Activated CD4-positive, alpha-beta memory T cell treated with anti-CD3 and anti-CD28 coated beads, Interleukin-2, amount 10 ng/mL, durations not matched to agents 7 days and 5 days (primary cell): ENCODE measurements around the gene TMEM176B. TPM values are rescaled to one million over a fixed set of nuclear protein-coding genes. Genes with fewer than 3 reads are reported as not detected.
"Not testable (repeated sequence)": the region's sequence is repeated elsewhere in the genome, so short reads cannot be mapped to it uniquely, and the experiment has no call there.

Experiments
- CTCF ChIA-PET: fragments of 350-600 bp; sonication (Branson Sonifier 250); formaldehyde crosslinking; loops from one replicate; lab custom pipeline; 2021; ENCODE audit warnings: antibody characterized with exemption, inconsistent platforms; lab: Charles Lee
- POLR2A ChIA-PET: fragments of 350-600 bp; sonication (Branson Sonifier 250); formaldehyde crosslinking; loops from one replicate; lab custom pipeline; 2021; ENCODE audit warnings: antibody characterized with exemption; lab: Charles Lee
- DNase-seq: peaks from one replicate; pipeline ENCODE4 v3.0.0-alpha.2; 2020
- H3K27ac Mint-ChIP-seq: one replicate; pipeline ENCODE4 v1.8.0; 2021; ENCODE audit warnings: mild to moderate bottlenecking, mixed read lengths
- H3K27me3 Mint-ChIP-seq: one replicate; pipeline ENCODE4 v1.8.0; 2021; ENCODE audit warnings: mixed read lengths
- H3K36me3 Mint-ChIP-seq: one replicate; pipeline ENCODE4 v1.8.0; 2021; ENCODE audit warnings: low read depth, mixed read lengths
- H3K4me1 Mint-ChIP-seq: one replicate; pipeline ENCODE4 v1.8.0; 2021; ENCODE audit warnings: mixed read lengths
- H3K4me3 Mint-ChIP-seq: one replicate; pipeline ENCODE4 v1.8.0; 2021; ENCODE audit warnings: mild to moderate bottlenecking, mixed read lengths
- H3K9me3 Mint-ChIP-seq: one replicate; pipeline ENCODE4 v1.8.0; 2021; ENCODE audit warnings: mixed read lengths
- total RNA-seq, 2 experiments: library from RNA; stranded (reverse); gene quantifications; one replicate each; pipeline ENCODE4 v1.2.3, GENCODE V29; 2021

Gene TMEM176B
- total RNA-seq, 2 experiments from 2014 or later = not detected

GRCh38 chr7:150778014-150778737, 22.0 kb downstream of the TMEM176B start:
- peaks cover 4% of the 10 kb centered on the region for H3K36me3 Mint-ChIP-seq
- peaks cover 23% of the 10 kb centered on the region for H3K27me3 Mint-ChIP-seq
- no peak for DNase-seq
- H3K27ac Mint-ChIP-seq = no peak overlapping the region
- no peaks in the 10 kb centered on the region for H3K4me1 Mint-ChIP-seq
- POLR2A ChIA-PET = no interaction called here
- no peak overlapping the region for H3K4me3 Mint-ChIP-seq
- CTCF ChIA-PET = interaction anchor here (0.7 to 1.4 kb wide), 20 partner anchors 9 to 372 kb away, joined by 3 to 16 read pairs (median 4); partner anchors contain the start of genes FASTK and GIMAP4
- peaks cover 6% of the 10 kb centered on the region for H3K9me3 Mint-ChIP-seq

DNA sequence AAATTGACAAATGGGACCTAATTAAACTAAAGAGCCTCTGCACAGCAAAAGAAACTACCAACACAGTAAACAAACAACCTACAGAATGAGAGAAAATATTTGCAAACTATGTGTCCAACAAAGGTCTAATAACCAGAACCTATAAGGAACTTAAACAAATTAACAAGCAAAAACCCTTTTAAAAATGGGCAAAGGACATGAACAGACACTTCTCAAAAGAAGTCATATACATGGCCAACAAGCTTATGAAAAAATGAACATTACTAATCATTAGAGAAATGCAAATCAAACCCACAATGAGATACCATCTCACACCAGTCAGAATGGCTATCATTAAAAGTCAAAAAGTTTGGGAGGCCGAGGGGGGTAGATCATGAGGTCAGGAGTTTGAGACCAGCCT, 26.0 kb downstream of the TMEM176B start:
- H3K27ac Mint-ChIP-seq, H3K4me1 Mint-ChIP-seq, POLR2A ChIA-PET, DNase-seq, H3K9me3 Mint-ChIP-seq, H3K4me3 Mint-ChIP-seq, H3K36me3 Mint-ChIP-seq: not testable (repeated sequence)
- CTCF ChIA-PET = interaction anchor here (0.7 kb wide), 1 partner anchor 102 kb away, joined by 3 read pairs; no protein-coding TSS in a partner anchor
- peaks cover 22% of the 10 kb centered on the region for H3K27me3 Mint-ChIP-seq

DNA sequence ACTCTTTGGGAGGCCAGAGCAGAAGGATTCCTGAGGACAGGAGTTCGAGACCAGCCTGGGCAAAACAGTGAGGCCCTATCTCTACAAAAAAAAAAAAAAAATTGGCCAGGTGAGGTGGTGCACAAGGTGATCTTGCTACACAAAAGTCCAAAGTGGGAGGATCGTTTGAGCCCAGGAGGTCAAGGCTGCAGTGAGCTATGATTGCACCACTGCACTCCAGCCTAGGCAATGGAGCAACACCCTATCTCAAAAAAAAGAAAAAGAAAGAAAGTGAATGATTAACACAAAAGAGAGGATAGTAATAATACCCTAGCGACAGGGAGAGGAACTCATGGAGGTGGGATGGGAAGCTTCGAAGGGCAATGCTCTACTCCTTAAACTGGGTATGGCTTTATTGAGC, 30.4 kb downstream of the TMEM176B start:
- Mint-ChIP-seq H3K4me3 (no peak overlapping the region), H3K36me3 (peaks cover 4% of the 10 kb centered on the region), H3K9me3 (peaks cover 6% of the 10 kb centered on the region), H3K4me1 (no peaks in the 10 kb centered on the region), H3K27ac (no peak overlapping the region), H3K27me3 (peaks cover 7% of the 10 kb centered on the region)
- ChIA-PET POLR2A (no interaction called here), CTCF (interaction anchor here (0.7 to 3.9 kb wide), 3 partner anchors 9 to 321 kb away, joined by 3 to 16 read pairs (median 3); no protein-coding TSS in a partner anchor)
- DNase-seq = no peak

DNA sequence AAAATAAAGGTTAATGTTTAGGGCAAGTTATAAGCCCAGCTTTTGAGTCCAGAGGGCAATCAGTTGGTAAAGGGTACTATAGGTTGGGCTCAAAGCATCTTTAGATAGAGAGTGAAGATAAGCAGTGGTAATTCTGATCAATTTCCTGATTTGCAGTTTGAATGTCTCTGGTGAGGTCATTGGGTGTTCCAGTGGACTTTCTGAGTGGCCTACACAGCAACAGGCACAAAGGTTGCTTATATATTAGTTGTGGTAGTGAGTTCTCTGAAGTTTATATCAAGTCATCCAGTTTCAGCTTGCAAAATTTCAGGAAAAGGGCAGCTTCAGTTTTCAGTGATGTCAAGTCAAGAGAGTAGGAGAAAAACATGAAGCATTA, 33.8 kb downstream of the TMEM176B start:
- Mint-ChIP-seq H3K36me3 (peaks cover 7% of the 10 kb centered on the region), H3K9me3 (peaks cover 4% of the 10 kb centered on the region), H3K4me3 (no peak overlapping the region), H3K27ac (no peak overlapping the region), H3K27me3 (peaks cover 3% of the 10 kb centered on the region), H3K4me1 (no peaks in the 10 kb centered on the region)
- ChIA-PET CTCF (interaction anchor here (0.7 to 2.1 kb wide), 3 partner anchors 228 to 334 kb away, joined by 4 to 7 read pairs (median 7); no protein-coding TSS in a partner anchor), POLR2A (no interaction called here)
- no peak for DNase-seq

GRCh38 chr7:150759479-150759878, 40.7 kb downstream of the TMEM176B start:
- H3K4me1 Mint-ChIP-seq = peaks cover 22% of the 10 kb centered on the region
- H3K27ac Mint-ChIP-seq = no peak overlapping the region
- no peak overlapping the region for H3K4me3 Mint-ChIP-seq
- no peaks in the 10 kb centered on the region for H3K27me3 Mint-ChIP-seq
- peaks cover 9% of the 10 kb centered on the region for H3K36me3 Mint-ChIP-seq
- POLR2A ChIA-PET = interaction anchor here (1.1 kb wide), 1 partner anchor 128 kb away, joined by 3 read pairs; the partner anchor contains the start of gene GIMAP6
- H3K9me3 Mint-ChIP-seq = peaks cover 6% of the 10 kb centered on the region
- no peak for DNase-seq
- CTCF ChIA-PET = interaction anchor here (0.6 to 1.8 kb wide), 4 partner anchors 43 to 404 kb away, joined by 3 to 13 read pairs (median 4); partner anchors contain the start of genes GIMAP1 and GIMAP4

- peak overlapping the region; percentile 94 for H3K27ac Mint-ChIP-seq
- H3K36me3 Mint-ChIP-seq = peaks cover 9% of the 10 kb centered on the region
These were observed 43.3 kb downstream of the TMEM176B start for GRCh38 chr7:150756858-150757257.

DNA sequence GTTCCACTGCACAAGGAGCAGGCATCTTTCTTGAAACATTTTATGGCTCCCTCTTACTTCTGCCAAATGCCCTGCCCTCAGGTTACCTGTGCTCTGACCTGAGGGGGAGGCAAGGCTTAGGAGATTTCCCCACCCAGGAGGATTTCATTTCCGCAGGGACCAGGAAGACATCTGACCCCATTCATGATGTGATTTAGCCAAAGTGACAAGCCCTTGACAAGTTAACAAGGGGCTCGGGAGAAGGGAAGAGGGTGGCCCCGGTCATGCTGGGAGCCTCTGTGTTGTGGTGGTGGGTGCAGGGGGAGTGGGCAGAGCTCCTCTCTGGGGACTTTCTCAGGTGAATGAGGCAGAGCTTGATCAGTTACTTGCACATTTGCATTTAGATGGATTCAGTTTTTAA, 44.0 kb downstream of the TMEM176B start:
- H3K36me3 Mint-ChIP-seq = peaks cover 2% of the 10 kb centered on the region
- DNase-seq = no peak
- H3K4me1 Mint-ChIP-seq = peaks cover 43% of the 10 kb centered on the region
- POLR2A ChIA-PET = interaction anchor here (0.6 to 5.1 kb wide), 28 partner anchors 12 to 388 kb away, joined by 3 to 127 read pairs (median 6); partner anchors contain the start of genes GIMAP1, GIMAP2, GIMAP4 and GIMAP5
- H3K27ac Mint-ChIP-seq = peak overlapping the region; percentile 94
- H3K4me3 Mint-ChIP-seq = peak overlapping the region; percentile 54
- H3K27me3 Mint-ChIP-seq = no peaks in the 10 kb centered on the region
- CTCF ChIA-PET = interaction anchor here (0.7 to 7.1 kb wide), 27 partner anchors 9 to 352 kb away, joined by 3 to 105 read pairs (median 4); partner anchors contain the start of genes GIMAP1, GIMAP2, GIMAP4 and GIMAP5
- H3K9me3 Mint-ChIP-seq = peaks cover under 1% of the 10 kb centered on the region

More at GRCh38 chr7:150756858-150757257, 43.3 kb downstream of the TMEM176B start:
- Mint-ChIP-seq H3K4me1 (peaks cover 41% of the 10 kb centered on the region), H3K4me3 (no peak overlapping the region), H3K27me3 (no peaks in the 10 kb centered on the region), H3K9me3 (peaks cover 6% of the 10 kb centered on the region)
- DNase-seq = no peak
- ChIA-PET CTCF (interaction anchor here (0.7 to 7.1 kb wide), 15 partner anchors 15 to 419 kb away, joined by 3 to 105 read pairs (median 3); partner anchors contain the start of genes GIMAP1, GIMAP4, GIMAP5 and GIMAP8), POLR2A (interaction anchor here (0.6 to 4.0 kb wide), 9 partner anchors 18 to 307 kb away, joined by 3 to 127 read pairs (median 25); partner anchors contain the start of genes GIMAP1, GIMAP4, GIMAP5 and GIMAP6)

- ChIA-PET POLR2A (interaction anchor here (0.6 to 5.1 kb wide), 31 partner anchors 12 to 387 kb away, joined by 3 to 127 read pairs (median 5); partner anchors contain the start of genes GIMAP1, GIMAP2, GIMAP4 and GIMAP5), CTCF (interaction anchor here (0.5 to 7.1 kb wide), 33 partner anchors 8 to 911 kb away, joined by 3 to 105 read pairs (median 4); partner anchors contain the start of genes GIMAP1, GIMAP2, GIMAP4 and GIMAP5)
- peak; percentile 84 for DNase-seq
- Mint-ChIP-seq H3K36me3 (peaks cover 4% of the 10 kb centered on the region), H3K4me1 (peaks cover 47% of the 10 kb centered on the region), H3K27me3 (no peaks in the 10 kb centered on the region), H3K9me3 (no peaks in the 10 kb centered on the region), H3K4me3 (peak overlapping the region; percentile 54), H3K27ac (peak overlapping the region; percentile 94)
These were observed 44.6 kb downstream of the TMEM176B start for GRCh38 chr7:150755473-150756099.

DNA sequence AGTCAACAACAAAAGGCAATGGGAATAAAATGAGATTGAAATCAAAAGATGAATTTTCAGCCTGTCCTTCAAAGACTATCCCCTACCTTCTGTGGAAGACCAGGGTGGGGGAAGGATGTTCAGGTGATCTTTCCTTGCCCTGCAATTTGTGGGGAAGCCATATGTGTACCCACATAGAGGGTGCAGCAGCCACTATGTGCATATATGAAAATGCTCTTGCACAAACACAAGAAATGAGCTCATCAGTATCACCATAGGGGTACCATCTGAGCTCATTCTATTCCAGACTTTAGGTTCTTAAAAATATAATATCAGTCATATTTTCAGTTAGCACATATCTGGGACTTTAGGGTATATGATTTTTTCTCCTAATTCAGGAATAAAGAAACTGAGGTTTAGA, 45.2 kb downstream of the TMEM176B start:
- no peaks in the 10 kb centered on the region for H3K27me3 Mint-ChIP-seq
- peaks cover 51% of the 10 kb centered on the region for H3K4me1 Mint-ChIP-seq
- peaks cover 7% of the 10 kb centered on the region for H3K36me3 Mint-ChIP-seq
- peak overlapping the region; percentile 94 for H3K27ac Mint-ChIP-seq
- ChIA-PET CTCF (interaction anchor here (0.7 to 7.1 kb wide), 28 partner anchors 8 to 911 kb away, joined by 3 to 105 read pairs (median 4); partner anchors contain the start of genes GIMAP1, GIMAP2, GIMAP4 and GIMAP5), POLR2A (interaction anchor here (0.6 to 5.1 kb wide), 26 partner anchors 11 to 387 kb away, joined by 3 to 127 read pairs (median 7); partner anchors contain the start of genes GIMAP1, GIMAP2, GIMAP4 and GIMAP5)
- no peaks in the 10 kb centered on the region for H3K9me3 Mint-ChIP-seq
- DNase-seq = no peak
- H3K4me3 Mint-ChIP-seq = peak overlapping the region; percentile 54

GRCh38 chr7:150753826-150754603, 46.1 kb downstream of the TMEM176B start:
- Mint-ChIP-seq H3K27me3 (no peaks in the 10 kb centered on the region), H3K27ac (peak overlapping the region; percentile 94), H3K36me3 (peaks cover 7% of the 10 kb centered on the region), H3K4me1 (peaks cover 55% of the 10 kb centered on the region), H3K4me3 (no peak overlapping the region), H3K9me3 (no peaks in the 10 kb centered on the region)
- no peak for DNase-seq
- ChIA-PET POLR2A (interaction anchor here (0.9 to 5.1 kb wide), 9 partner anchors 10 to 305 kb away, joined by 3 to 127 read pairs (median 7); partner anchors contain the start of genes GIMAP4, GIMAP5, GIMAP7 and GIMAP8), CTCF (interaction anchor here (3.5 to 7.1 kb wide), 3 partner anchors 16 to 303 kb away, joined by 25 to 105 read pairs (median 29); partner anchors contain the start of genes GIMAP1, GIMAP5 and GIMAP8)

DNA sequence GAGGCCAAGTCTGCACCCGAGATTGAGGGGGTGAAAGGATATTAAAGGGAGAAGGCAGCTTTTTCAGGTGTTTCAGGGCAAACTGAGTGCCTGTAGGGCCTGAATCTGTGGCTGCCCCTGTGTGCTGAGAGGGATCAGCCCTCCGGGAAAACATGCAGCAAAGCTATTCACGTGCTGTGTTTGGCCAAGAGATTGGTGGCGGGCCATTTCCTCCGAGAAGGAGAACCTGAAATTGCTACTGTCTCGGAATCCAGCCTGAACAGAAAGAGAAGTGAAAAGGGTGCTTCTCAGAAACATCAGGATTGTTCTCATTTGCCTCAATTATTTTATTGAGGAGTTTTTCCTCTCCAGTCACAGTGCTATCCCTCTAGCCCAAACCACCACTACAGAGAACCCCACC, 46.9 kb downstream of the TMEM176B start:
- H3K27me3 Mint-ChIP-seq = no peaks in the 10 kb centered on the region
- H3K4me1 Mint-ChIP-seq = peaks cover 63% of the 10 kb centered on the region
- H3K36me3 Mint-ChIP-seq = peaks cover 7% of the 10 kb centered on the region
- H3K27ac Mint-ChIP-seq = peak overlapping the region; percentile 94
- ChIA-PET POLR2A (interaction anchor here (1.0 to 5.1 kb wide), 4 partner anchors 9 to 238 kb away, joined by 3 to 50 read pairs (median 4); partner anchors contain the start of genes GIMAP5 and GIMAP7), CTCF (interaction anchor here (7.1 kb wide), 1 partner anchor 302 kb away, joined by 105 read pairs; the partner anchor contains the start of gene GIMAP8)
- no peaks in the 10 kb centered on the region for H3K9me3 Mint-ChIP-seq
- H3K4me3 Mint-ChIP-seq = no peak overlapping the region
- DNase-seq = no peak
